NK-92 (cell line): ENCODE results near the gene SMKR1.
"Not testable (repeated sequence)": the region's sequence is repeated elsewhere in the genome, so short reads cannot be mapped to it uniquely, and the experiment has no call there.

ENCODE experiments used
- DNase-seq: peaks from one replicate; lab custom pipeline; 2025; ENCODE audit not compliant: unreplicated experiment; lab: John Stamatoyannopoulos, UW

The SMKR1 gene

DNA sequence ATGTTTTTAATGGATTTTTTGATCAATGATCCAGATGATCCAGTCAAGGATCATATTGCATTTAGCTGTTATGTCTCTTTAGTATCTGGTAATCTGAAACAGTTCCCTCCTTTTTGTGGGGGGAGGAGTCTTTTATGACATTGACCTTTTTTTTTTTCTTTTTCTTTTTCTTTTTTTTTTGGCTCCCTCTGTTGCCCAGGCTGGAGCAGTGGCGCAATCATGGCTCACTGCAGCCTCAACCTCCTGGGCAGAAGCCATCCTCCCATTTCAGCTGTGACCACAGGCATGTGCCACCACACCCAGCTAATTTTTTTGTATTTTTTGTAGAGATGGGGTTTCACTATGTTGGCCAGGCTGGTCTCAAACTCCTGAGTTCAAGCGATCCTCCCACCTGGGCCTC lies 22.1 kb downstream of the SMKR1 start:
- DNase-seq = not testable (repeated sequence)

DNA sequence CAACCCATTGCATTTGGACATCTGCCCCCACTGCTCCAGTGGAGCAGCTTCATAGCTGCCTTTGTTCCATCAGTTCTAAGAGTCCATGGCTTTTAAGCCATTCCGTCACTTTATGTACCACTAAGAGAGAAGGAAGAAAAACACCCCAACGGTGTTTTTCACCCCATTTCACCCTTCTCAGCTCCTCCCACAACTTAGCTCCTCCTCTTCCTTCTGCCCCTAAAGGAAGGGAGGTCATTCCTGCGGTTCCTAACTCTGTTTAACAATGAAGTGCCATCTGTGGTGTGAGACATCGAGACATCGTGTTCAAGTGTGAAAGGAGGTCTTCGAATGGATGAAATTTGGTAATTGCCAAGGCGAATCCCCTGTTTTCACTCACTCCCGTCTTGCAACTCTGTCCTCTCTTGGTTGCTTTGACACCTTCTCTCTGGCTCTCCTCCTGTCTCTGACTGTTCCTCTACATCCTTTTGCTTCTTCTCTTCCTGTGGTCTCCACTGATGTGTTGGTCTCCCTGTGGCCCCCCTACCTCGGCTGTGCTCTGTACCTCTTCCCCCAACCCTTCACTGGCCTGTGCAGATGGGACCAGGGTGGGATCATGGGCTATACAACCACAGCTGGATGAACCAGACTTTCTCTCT lies 23.0 kb downstream of the SMKR1 start:
- no peak for DNase-seq

DNA sequence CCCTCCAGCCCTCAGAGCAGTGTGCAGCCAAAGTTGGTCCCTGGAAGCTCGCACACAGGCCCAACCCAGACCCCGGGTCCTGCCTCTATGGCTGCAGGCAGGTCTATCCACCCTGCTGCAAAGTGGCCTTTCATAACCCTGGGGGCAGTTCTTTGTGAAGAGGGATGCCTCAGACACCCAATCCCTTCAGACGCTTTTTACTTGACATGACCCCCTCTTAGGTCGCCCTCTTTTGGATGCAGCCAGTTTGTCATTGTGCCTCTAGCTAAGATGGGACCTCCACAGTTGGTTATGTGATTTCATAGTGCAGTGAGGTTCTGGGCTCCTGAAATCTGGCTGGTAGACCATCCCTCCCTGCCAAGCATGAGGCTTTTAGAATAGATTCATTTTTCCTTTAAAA lies 27.3 kb downstream of the SMKR1 start:
- no peak for DNase-seq

DNA sequence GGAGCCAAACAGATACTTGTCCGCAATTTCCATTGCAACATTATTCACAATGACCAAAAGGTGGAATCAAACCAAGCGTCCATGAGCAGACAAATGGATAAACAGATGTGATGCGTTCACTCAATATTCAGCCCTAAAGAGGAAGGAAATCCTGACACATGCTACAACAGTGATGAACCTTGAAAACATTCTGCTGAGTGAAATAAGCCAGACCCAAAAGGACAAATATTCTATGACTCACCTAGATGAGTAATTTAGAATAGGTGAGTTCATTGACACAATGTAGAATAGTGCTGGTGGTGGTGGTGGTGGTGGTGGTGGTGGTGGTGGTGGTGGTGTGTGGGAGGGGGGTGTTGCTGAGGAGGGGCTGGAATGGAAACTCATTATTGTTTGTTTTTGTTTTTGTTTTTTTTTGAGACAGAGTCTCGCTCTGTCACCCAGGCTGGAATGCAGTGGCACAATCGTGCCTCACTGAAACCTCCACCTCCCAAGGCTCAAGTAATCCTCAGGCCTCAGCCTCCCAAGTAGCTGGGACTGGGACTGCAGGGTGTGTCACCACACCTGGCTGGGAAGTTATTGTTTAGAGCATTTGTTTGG lies 28.6 kb downstream of the SMKR1 start:
- DNase-seq = no peak

DNA sequence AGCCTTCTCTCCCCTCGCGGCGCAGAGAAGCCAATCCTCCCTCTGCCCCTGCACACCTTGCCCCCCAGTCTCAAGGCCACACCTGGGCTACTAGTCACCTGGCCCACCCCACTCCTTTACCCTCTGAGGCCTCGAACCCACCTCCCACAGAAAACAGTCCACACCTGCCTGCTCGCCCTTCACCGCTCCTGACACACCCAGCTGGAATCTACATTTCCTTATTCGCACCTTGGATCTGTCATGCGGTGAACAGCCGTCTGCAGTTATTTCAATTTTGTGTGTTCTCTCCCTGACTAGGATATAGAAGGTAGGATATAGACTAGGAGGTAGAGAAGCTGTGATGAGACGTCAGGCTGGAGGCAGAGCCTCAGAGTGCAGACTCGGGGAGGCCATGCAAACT lies 29.4 kb downstream of the SMKR1 start:
- DNase-seq = no peak

DNA sequence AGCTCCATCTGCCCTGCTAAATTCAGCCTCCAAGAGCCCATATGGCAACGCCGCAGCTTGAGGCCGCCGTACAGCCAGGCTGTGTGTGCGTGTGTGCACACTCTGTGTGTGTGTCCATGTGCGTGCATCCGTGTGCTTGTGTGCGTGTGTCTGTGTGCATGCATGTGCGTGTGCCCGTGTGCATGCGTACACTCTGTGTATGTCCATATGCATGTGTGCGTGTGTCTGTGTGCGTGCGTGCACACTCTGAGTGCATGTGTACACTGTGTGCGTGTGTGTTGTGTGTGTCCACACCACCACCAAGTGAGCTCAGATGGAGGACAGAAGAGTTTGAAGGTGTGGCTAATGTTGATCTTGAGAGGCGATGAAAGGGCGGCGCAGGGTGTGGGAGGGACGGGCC lies 30.0 kb downstream of the SMKR1 start:
- no peak for DNase-seq

DNA sequence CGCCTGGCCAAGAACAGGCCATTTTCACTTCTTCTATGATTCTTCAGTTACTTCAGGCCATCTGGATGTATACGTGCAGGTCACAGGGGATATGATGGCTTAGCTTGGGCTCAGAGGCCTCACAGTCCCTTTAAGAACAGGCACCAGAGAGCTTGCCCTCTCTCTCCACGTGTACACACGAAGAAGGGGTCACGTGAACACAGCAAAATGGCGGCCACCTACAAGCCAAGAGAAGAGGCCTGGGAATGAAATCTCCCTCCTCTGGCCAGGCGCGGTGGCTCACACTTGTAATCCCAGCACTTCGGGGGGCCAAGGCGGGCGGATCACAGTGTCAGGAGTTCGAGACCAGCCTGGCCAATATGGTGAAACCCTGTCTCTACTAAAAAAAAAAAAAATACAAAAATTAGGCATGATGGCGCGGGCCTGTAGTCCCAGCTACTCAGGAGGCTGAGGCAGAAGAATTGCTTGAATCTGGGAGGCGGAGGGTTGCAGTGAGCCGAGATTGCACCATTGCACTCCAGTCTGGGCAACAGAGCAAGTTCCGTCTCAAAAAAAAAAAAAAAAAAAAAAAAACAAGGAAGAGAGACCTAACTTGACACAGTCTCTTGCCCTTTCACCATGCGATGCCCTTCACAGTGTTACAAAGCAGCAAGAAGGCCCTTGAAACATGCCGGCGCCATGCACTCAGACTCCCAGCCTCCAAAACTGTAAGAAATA lies 32.4 kb downstream of the SMKR1 start:
- not testable (repeated sequence) for DNase-seq

DNA sequence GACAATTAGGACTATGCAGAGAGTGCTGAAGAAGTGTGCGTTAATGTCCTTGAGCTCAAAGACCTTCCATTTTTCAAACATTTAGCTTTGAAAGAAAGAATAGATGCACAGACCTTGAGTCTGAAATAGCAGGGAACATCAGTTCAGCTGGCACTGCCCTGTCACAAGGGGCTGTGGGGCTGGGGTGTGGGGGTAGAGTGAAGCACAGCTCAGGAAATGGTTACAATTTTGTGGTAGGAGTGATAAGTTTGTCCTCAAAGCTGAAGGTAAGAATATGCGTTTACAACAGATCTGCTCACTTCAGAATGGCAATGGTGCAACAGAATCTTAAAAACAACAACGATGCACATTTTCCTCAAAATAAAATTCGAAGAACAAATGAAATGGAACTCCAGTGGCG lies 33.6 kb downstream of the SMKR1 start:
- no peak for DNase-seq

DNA sequence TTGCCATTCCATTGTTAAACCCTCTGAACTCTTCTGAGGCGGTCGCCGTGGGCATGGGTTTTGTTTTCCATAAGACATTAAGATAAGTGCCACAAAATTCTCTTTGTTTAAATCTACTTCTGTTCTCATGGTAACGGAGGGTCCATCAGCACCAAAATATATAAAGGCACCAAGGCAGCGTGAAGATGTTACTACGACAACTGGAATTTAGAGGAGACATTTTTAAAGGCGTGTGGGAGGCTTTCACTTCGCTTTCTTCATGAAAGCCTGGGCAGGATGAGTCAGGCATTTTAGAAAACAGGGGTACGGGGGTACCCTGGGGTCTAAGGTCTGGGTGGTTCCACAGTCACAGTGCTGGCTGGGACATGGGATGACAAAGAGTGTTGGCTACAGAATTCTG lies 34.0 kb downstream of the SMKR1 start:
- DNase-seq = no peak

DNA sequence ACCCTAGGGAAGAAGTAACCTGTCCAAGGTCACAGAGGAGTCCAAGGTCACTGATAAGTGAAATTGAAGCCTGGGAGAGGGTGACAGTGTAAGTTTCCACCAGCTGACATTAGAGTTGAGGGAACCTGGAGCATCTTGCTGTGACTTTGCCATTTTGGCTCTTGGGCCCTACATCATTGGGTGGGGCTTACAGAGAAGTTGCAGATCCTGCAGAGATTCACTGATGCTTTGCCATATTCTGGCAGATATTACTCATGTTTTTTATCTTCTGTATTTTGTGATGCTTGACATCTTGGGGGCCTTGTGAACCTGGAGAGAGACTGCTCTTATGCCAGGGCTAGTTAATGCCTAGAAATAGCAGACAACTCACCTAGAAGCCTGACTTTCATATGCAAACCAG lies 36.5 kb downstream of the SMKR1 start:
- DNase-seq = no peak

DNA sequence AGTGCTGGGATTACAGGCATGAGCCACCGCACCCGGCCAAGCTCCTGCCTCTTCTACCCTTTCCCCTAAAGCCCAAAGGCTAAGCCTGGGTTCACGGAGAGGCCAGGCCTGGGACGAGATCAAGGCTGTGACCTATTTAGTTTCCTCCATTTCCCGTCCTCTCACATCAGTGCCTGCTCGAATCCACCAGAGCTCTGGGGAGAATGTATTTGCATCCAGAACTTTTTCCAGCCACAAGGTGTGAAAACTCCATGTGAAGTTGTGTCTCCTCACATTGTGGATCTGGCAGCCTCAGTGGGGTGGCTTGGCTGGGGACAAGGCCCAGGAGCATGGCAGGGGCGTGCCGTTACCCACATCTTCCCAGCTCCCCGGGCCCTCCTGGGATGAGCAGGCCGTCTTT lies 38.0 kb downstream of the SMKR1 start:
- no peak for DNase-seq

DNA sequence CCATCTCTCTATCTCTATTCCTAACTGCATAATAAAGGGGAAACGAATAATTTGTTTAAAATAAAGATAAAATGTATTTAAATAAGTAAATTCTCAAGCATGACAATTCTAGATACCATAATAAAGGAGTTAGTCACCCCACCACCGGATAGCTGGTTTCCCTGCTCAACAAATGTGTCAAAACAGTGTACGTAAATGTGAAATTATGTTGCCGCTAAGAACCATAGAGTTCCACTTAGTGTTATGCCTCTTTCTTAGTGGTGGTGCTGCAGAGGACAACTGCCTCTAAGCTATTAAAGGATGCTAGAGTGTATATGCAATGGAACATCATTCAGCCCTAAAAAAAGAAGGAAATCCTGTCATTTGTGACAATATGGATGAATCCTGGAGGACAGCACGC lies 42.4 kb downstream of the SMKR1 start:
- no peak for DNase-seq

DNA sequence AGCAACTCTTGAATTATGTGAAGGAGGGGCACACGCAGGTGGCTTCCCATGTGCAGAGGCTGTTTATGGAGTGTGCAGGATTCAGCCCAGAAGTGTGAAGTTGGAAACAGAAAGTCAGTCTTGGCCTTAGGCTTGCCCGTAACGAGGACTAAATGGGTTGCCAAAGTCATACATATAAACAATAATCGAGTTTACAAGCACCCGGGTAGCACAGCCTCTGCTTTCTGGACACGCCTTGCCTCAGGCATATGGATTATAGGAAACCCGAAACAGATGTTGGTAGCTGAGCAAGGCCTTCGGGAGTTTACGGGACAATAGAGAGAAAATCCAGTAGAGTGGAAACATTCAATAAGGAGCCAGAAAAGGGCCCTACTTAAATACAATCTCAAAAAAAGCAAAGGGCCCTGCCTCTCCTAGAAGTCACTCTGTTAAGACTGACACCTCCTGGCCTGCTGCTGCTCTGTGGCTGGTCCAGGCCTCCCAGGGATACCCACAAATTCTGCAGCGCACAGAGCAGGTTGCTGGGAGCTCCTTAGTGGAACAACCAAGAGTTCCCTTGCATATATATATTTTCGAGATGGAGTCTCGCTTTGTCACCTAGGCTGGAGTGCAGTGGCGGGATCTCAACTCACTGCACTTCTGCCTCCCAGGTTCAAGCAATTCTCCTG lies 48.5 kb downstream of the SMKR1 start:
- no peak for DNase-seq

DNA sequence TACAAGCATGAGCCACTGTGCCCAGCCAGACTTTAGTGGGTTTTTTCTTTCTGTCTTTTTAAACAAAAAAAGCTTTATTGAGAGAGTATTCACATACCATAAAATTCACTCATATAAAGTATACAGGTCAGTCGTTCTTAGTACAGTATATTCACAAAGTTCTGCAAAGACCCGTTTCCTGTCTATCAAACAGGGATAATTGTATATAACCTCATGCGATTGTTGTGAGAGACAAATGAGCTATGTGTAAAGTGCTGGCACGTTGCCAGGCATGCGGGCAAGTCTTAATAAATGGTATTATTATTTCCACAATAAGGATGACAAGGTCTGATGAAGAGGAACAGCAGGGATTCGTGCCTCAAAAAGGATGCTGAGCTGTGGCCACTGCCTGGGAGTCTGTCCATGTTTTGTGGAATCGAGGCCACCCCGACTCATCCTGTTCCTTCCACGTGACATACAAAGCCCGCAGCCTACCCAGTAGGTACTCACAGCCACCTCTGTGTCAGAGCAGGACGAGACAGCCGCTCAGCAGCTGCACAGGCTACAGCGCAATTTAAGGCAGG lies 51.6 kb downstream of the SMKR1 start:
- no peak for DNase-seq

DNA sequence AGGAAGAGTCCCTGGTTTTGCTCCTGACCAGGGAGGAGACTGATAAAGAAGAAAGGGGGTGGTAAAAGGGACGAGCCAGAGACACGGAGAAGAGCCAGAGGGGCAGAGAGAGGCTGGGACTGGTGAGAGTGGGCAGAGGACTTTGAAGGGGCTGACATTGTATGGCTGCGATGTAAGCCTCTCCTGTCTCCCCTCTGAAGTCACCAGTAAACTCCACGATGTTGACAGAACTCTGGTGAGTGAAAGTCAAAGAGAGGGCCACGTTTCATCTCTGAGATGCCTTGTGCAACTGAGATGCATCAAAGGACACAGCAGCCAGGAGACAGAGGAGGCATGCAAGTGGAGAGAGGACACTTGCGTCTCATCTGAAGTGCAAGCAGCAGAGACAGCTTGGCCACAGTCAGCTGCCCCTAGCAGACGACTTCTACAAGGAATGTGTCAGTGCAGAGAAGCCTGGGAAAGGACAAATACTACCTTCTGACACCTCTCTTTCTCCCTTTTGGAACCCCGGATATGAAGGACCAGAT lies 54.3 kb downstream of the SMKR1 start:
- DNase-seq = no peak

DNA sequence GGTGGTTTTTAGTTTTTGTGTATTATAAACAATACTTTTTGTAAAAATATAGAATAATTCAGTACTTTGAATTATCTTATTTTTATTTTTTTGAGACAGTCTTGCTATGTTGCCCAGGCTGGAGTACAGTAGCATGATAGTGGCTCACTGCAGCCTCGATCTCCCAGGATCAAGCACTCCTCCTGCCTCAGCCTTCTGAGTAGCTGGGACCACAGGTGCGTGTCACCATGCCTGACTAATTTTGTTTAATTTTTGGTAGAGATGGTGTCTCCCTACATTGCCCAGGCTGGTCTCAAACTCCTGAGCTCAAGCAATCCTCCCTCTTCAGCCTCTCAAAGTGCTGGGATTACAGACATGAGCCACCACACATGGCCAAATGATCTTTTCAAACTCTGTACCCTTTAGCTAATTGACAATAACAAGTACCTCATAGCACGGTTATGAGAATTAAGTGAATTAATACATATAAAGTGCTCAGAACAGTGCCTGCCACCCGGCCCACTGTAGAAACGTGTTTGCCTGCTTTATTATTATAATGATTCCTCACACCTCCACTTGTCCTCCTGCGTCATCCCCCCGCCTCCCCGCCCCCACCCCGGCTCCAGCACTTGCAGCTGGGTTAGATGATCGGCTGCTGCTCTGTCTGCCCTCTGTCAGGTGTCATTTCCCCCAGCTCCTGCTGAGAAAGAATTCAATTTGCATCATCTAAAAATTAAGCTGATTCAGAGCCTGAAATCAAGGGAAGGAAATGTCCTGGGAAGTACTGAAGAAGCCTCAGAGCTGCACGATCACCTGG lies 55.6 kb downstream of the SMKR1 start:
- DNase-seq = no peak

DNA sequence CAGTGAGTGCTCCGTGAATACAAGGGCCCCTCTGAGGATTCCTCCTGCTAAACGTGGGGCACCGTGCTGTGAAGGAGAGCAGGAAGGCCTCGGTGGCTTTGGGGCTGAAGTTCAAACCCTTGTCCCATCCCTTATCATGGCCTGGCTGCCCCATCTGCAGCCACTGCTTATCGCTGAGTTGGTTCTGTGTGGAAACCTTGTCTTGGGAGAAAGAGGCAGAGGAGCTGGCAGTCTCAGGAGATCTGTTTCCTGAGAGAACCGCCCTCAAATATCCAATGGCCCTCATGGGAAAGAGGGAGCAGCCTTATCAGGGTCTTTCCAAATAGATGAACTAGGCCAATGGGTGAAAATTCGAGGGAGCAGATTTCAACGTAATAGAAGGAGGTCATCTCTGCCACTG lies 57.2 kb downstream of the SMKR1 start:
- no peak for DNase-seq

DNA sequence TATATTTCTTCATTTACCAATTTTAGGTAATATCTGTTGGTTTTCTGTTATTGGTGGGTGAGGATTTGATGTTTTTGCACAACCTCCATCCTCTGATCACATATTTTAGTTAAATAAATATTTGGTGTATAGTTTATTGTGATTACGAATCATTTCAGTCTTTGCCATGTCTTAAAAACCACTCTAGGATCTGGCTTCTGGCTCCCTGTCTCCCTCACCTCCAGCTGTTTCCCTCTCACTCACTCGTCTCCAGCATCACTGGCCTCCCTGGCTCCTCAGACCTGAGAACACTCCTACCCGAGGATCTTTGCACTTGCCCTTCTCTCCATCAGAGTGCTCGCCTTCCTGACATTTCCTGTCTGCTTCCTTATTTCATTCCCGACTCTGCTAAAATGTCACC lies 58.5 kb downstream of the SMKR1 start:
- DNase-seq = no peak

DNA sequence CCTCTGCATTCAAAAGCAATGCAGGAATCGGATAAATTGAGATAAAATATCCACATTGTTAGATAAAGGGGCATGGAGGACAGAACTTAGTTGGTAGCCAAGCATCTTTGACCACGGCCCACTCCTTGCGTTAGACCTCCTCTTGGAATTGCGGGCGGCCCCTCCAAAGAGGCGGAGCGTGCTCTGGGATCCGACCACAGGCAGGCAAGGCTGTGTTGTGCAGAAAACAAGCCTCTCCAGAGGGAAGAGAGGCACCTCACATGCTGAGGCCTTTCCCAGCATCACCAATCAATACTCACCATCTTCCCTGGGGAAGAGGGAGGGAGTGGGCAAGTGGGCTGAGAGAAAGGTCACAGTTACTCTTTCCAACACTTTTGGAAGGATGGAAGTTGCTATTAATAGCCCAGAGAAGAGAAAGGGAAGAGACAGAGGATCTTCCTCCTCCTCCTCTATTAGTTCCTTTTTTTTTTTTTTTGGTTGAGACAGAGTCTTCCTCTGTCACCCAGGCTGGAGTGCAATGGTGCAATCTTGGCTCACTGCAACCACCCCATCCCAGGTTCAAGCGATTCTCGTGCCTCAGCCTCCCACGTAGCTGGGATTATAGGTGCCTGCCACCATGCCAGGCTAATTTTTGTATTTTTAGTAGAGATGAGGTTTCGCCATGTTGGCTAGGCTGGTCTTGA lies 59.5 kb downstream of the SMKR1 start:
- no peak for DNase-seq
